ENCODE measurements around the gene HOXB8. TPM values are rescaled to one million over a fixed set of nuclear protein-coding genes. Genes with fewer than 3 reads are reported as not detected.

Gene HOXB8
- total RNA-seq, 1 donor from 2014 or later: not detected

- TF ChIP-seq POLR2AphosphoS5 (IDR thresholded peaks at IDR 0.05; ENCODE audit: insufficient read depth in 1 of 2, low read depth in 1 of 2): no peak
- no peak for TF ChIP-seq POLR2A (IDR thresholded peaks at IDR 0.05)
- TF ChIP-seq, protein P1, sequence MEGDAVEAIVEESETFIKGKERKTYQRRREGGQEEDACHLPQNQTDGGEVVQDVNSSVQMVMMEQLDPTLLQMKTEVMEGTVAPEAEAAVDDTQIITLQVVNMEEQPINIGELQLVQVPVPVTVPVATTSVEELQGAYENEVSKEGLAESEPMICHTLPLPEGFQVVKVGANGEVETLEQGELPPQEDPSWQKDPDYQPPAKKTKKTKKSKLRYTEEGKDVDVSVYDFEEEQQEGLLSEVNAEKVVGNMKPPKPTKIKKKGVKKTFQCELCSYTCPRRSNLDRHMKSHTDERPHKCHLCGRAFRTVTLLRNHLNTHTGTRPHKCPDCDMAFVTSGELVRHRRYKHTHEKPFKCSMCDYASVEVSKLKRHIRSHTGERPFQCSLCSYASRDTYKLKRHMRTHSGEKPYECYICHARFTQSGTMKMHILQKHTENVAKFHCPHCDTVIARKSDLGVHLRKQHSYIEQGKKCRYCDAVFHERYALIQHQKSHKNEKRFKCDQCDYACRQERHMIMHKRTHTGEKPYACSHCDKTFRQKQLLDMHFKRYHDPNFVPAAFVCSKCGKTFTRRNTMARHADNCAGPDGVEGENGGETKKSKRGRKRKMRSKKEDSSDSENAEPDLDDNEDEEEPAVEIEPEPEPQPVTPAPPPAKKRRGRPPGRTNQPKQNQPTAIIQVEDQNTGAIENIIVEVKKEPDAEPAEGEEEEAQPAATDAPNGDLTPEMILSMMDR (IDR thresholded peaks at IDR 0.05): no peak
- H3K27me3 ChIP-seq: peaks cover 13% of the 10 kb centered on the region
- DNase-seq (ENCODE audit: extremely low spot score in 2 of 2): no peak
- intact Hi-C loops (cut with DNase I): no loop called here
- H3K27ac ChIP-seq: no peak overlapping the region
- H3K4me3 ChIP-seq: no peak overlapping the region
- no peaks in the 10 kb centered on the region for H3K9me3 ChIP-seq
- H3K36me3 ChIP-seq: no peaks in the 10 kb centered on the region
- H3K4me1 ChIP-seq: peaks cover 30% of the 10 kb centered on the region
These were observed 7.8 kb upstream of the HOXB8 start for GRCh38 chr17:48622857-48623256.

DNA sequence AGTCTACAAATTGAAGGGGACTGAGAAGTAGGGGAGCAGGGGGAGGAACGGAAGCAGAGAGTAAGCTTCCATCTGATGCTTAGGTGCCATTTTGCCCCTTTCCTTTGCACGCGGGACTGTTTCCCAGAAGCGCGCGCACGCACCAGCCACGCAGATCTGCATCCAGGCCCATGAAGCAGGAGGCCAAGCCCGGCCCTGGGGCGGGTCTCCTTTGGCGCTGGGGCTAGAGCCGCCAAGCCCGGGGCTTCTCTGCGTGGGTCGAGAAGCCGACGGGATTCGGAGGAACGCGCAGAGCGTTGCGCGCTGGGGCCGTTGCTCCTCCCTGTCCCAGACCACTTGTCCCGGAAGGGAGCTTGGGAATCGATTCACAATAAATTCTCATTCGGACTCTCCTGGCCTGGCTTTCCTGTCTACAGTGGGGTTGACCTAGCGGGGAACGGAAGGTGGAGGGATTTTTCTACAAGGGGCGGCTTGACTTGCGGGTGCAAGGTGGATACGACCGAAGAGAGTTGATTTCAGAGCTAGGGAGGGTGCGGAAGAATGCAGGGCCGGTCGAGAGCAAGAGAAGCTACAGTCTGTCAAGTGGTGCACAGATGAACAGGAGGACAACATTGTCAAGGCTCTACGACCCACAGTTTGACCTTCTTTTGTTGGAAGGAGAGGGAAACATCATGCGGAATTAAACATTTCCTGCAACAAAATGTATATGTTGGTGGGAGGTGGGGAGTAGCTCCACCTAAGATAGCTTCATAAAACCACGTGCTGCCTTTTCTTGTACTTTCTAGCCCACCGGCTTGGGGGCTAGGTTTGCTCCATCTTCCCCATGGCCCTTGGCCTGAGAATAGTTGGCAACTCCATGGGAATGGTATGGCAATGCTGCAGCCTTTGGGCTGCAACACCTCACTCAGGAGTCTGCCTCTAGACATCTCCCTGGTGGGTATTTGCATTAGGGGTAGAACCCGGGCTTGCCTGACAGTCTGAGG is 6.6 kb upstream of the HOXB8 start:
- no peak overlapping the region for H3K4me3 ChIP-seq
- H3K4me1 ChIP-seq: peaks cover 31% of the 10 kb centered on the region
- intact Hi-C loops (cut with DNase I): no loop called here
- no peaks in the 10 kb centered on the region for H3K9me3 ChIP-seq
- TF ChIP-seq, protein P1 (IDR thresholded peaks at IDR 0.05): no peak
- no peak for TF ChIP-seq POLR2AphosphoS5 (IDR thresholded peaks at IDR 0.05; ENCODE audit: insufficient read depth in 1 of 2, low read depth in 1 of 2)
- TF ChIP-seq POLR2A (IDR thresholded peaks at IDR 0.05): no peak
- H3K27ac ChIP-seq: no peak overlapping the region
- H3K36me3 ChIP-seq: no peaks in the 10 kb centered on the region
- DNase-seq (ENCODE audit: extremely low spot score in 2 of 2): no peak
- peaks cover 9% of the 10 kb centered on the region for H3K27me3 ChIP-seq

DNA sequence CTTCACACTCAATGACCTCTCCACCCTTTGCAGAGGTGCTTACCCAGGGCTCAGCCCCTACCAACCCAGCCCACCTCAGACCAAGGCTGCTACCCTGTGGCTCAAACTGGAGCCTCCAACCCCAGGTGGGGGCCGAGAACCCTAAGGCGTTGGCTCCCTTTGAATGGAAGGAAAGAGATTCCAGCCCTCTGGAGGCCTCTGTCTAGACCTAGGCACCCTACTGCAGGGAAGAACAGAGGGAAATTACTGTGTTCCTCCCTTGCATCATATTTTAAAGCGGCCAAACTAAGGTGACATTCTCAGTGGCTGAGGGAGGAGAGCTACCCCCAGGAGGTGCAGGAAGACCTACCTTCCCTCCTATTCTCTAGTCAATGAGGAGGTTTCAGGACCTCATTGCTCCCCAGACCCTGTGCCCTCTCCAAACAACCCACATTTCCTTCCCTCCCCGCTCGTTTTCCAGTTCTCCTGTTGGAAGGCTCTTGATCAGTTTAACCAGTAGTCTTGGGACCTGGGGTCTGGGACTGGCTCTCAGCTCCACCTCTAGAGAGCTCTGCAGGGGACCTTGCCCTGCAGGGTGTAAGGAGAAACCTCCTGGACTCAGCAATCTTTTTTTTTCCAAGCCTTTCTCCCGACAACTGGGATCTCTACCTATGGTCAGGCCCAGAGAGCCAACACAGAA is 5.5 kb upstream of the HOXB8 start:
- TF ChIP-seq POLR2A (IDR thresholded peaks at IDR 0.05) (no peak), POLR2AphosphoS5 (IDR thresholded peaks at IDR 0.05; ENCODE audit: insufficient read depth in 1 of 2, low read depth in 1 of 2) (no peak)
- TF ChIP-seq, protein P1 (IDR thresholded peaks at IDR 0.05): no peak

GRCh38 chr17:48619826-48620449 is 4.8 kb upstream of the HOXB8 start:
- intact Hi-C loops (cut with DNase I): no loop called here

More for the DNA sequence above, 5.5 kb upstream of the HOXB8 start:
- no peak overlapping the region for H3K4me3 ChIP-seq
- H3K27ac ChIP-seq: no peak overlapping the region
- peaks cover 11% of the 10 kb centered on the region for H3K27me3 ChIP-seq
- no peaks in the 10 kb centered on the region for H3K36me3 ChIP-seq
- intact Hi-C loops (cut with DNase I): no loop called here
- H3K9me3 ChIP-seq: no peaks in the 10 kb centered on the region
- peaks cover 20% of the 10 kb centered on the region for H3K4me1 ChIP-seq
- DNase-seq (ENCODE audit: extremely low spot score in 2 of 2): no peak

More at GRCh38 chr17:48619826-48620449, 4.8 kb upstream of the HOXB8 start:
- no peak overlapping the region for H3K27ac ChIP-seq
- no peaks in the 10 kb centered on the region for H3K9me3 ChIP-seq
- no peak for DNase-seq (ENCODE audit: extremely low spot score in 2 of 2)
- peaks cover 12% of the 10 kb centered on the region for H3K27me3 ChIP-seq
- no peak overlapping the region for H3K4me3 ChIP-seq
- H3K36me3 ChIP-seq: no peaks in the 10 kb centered on the region
- peaks cover 13% of the 10 kb centered on the region for H3K4me1 ChIP-seq
- TF ChIP-seq POLR2A (IDR thresholded peaks at IDR 0.05) (no peak), POLR2AphosphoS5 (IDR thresholded peaks at IDR 0.05; ENCODE audit: insufficient read depth in 1 of 2, low read depth in 1 of 2) (no peak)
- TF ChIP-seq, protein P1 (IDR thresholded peaks at IDR 0.05): no peak
